ENCODE results near the gene SDC4. TPM values are rescaled to one million over a fixed set of nuclear protein-coding genes. Genes with fewer than 3 reads are reported as not detected.

The SDC4 gene
- total RNA-seq, 1 experiment from 2014 or later, result 114 TPM

DNA sequence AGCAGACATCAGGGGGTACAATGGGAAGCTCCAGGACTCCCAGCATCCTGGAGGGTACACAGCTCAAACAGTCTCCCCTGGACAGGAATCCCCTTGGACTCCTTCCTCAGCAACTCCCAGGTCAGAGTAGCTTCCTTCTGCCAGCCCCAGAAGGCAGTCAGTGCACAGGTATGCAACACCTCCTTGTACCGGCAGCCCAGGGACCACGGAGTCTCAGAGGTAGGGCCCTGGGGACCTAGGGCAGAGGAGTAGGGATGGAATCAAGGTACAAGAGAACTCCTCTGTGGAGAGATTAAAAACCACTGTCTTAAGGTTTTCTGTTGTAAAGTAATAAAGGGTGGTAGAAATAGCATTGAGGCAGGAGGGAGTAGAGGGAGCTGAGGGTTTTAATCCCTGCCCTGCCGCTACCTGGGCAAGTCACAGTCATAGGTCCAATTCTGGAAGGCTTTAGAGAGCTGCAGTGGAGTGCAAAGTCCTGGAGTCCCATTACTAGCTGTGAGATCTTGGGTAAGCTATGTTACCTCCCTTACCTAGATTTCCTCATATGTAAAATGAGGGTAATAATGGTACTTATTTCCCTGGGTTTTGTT is 22.4 kb upstream of the SDC4 start:
- Histone ChIP-seq H3K9me3 (ENCODE audit: insufficient read depth, low read depth) (no peaks in the 10 kb centered on the region), H2AFZ (no peak overlapping the region), H3K36me3 (ENCODE audit: low read depth) (peaks cover 19% of the 10 kb centered on the region; the same call in 1 of the 2 replicates), H3K9me2 (ENCODE audit: insufficient read depth) (no peaks in the 10 kb centered on the region), H3K79me2 (ENCODE audit: low read depth) (peaks cover 6% of the 10 kb centered on the region; the same call in 1 of the 2 replicates), H3K27me3 (ENCODE audit: insufficient read depth, low read depth) (no peaks in the 10 kb centered on the region), H4K20me1 (ENCODE audit: insufficient read depth) (no peaks in the 10 kb centered on the region), H3K27ac (no peak overlapping the region), H3K4me2 (no peak overlapping the region), H3F3A (ENCODE audit: insufficient read depth, low read depth) (peaks cover 3% of the 10 kb centered on the region; the same call in 1 of the 2 replicates), H3K4me3 (no peak overlapping the region), H3K4me1 (replicated peaks; ENCODE audit: insufficient read depth) (no peaks in the 10 kb centered on the region)
- POLR2A ChIA-PET (ENCODE audit: unreplicated experiment), result interaction anchor here (0.5 to 0.6 kb wide), 2 partner anchors 29 to 47 kb away, joined by 3 to 4 read pairs; no protein-coding TSS in a partner anchor
- TF ChIP-seq EZH2 (IDR thresholded peaks at IDR 0.05; ENCODE audit: low read depth), result no peak
- TF ChIP-seq, protein P1, sequence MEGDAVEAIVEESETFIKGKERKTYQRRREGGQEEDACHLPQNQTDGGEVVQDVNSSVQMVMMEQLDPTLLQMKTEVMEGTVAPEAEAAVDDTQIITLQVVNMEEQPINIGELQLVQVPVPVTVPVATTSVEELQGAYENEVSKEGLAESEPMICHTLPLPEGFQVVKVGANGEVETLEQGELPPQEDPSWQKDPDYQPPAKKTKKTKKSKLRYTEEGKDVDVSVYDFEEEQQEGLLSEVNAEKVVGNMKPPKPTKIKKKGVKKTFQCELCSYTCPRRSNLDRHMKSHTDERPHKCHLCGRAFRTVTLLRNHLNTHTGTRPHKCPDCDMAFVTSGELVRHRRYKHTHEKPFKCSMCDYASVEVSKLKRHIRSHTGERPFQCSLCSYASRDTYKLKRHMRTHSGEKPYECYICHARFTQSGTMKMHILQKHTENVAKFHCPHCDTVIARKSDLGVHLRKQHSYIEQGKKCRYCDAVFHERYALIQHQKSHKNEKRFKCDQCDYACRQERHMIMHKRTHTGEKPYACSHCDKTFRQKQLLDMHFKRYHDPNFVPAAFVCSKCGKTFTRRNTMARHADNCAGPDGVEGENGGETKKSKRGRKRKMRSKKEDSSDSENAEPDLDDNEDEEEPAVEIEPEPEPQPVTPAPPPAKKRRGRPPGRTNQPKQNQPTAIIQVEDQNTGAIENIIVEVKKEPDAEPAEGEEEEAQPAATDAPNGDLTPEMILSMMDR (conservative IDR thresholded peaks at IDR 0.05), result no peak
- intact Hi-C loops (cut with micrococcal nuclease; ENCODE audit: unreplicated experiment), result no loop called here
- no peak for DNase-seq
- no TSS peak for BruUV-seq (replicated peaks)
- CTCF ChIA-PET, result interaction anchor here (0.5 to 1.1 kb wide), 2 partner anchors 45 to 66 kb away, joined by 3 read pairs; no protein-coding TSS in a partner anchor

DNA sequence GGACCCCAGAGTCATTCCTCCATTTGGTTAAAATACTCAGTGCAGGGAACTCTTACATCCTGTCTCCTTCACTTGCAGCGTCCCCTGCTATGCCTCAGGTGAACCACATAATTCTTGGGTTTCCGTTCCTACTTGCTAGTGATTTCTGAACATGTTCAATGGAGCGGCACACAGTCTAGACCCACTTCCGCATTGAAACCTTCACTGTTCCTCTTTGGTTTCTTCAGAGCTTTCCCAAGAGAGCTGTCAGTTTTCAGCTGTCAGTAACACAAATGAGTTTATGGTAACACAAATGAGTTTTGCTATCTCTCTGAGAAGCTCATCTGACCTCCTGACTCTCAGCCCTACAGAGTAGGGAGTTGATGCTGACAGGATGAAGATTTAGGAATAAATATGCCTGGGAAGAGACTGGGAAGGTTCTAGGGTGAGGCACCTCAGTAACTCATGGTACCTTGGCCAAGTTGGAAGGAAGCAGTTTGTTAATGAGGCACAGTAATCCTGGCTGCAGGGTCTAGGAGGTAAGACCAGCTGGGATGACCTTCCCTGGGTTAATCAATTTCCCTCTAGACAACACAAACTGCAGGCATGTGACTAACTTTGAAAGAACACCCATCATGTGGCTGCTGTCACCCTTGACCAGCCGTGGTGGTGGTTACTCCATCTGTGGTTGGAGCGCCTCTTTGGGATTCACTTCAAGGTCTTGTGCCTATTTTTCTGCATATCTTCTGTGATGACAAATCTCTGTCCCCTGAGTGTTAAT is 20.2 kb upstream of the SDC4 start:
- POLR2A ChIA-PET (ENCODE audit: unreplicated experiment), result no interaction called here
- CTCF ChIA-PET, result interaction anchor here (0.6 to 0.7 kb wide), 2 partner anchors 42 to 112 kb away, joined by 3 to 7 read pairs; no protein-coding TSS in a partner anchor
- H3K9me3 ChIP-seq (ENCODE audit: insufficient read depth, low read depth), result no peaks in the 10 kb centered on the region
- no peaks in the 10 kb centered on the region for H3K9me2 ChIP-seq (ENCODE audit: insufficient read depth)
- peaks cover 3% of the 10 kb centered on the region; the same call in 1 of the 2 replicates for H3F3A ChIP-seq (ENCODE audit: insufficient read depth, low read depth)
- H3K79me2 ChIP-seq (ENCODE audit: low read depth), result peaks cover 26% of the 10 kb centered on the region
- H3K4me3 ChIP-seq, result no peak overlapping the region
- no peaks in the 10 kb centered on the region for H3K27me3 ChIP-seq (ENCODE audit: insufficient read depth, low read depth)
- no peak overlapping the region for H3K4me2 ChIP-seq
- H3K4me1 ChIP-seq (replicated peaks; ENCODE audit: insufficient read depth), result peaks cover 6% of the 10 kb centered on the region
- DNase-seq, result no peak
- peaks cover 7% of the 10 kb centered on the region; the same call in 1 of the 2 replicates for H4K20me1 ChIP-seq (ENCODE audit: insufficient read depth)
- no peak overlapping the region for H2AFZ ChIP-seq
- no peak overlapping the region for H3K27ac ChIP-seq
- TF ChIP-seq, protein P1 (conservative IDR thresholded peaks at IDR 0.05), result no peak
- no peak for TF ChIP-seq EZH2 (IDR thresholded peaks at IDR 0.05; ENCODE audit: low read depth)
- H3K36me3 ChIP-seq (ENCODE audit: low read depth), result peaks cover 22% of the 10 kb centered on the region; the same call in 1 of the 2 replicates
- no TSS peak for BruUV-seq (replicated peaks)
- intact Hi-C loops (cut with micrococcal nuclease; ENCODE audit: unreplicated experiment), result no loop called here

DNA sequence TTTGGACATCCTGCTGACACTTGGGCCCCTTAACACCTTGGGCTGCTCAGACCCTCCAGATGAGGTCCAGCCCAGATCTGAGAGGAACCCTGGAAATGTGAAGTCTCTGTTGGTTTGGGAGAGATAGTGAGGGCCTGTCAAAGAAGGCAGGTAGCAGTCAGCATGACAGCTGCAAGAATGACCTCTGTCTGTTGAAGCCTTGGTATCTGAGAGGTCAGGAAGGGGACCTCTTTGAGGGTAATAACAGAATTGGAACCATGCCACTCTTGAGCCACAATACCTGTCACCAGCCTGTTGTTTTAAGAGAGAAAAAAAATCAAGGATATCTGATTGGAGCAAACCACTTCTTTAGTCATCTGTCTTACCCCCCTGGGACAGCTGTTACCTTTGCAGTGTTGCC is 18.9 kb upstream of the SDC4 start:
- ChIA-PET POLR2A (ENCODE audit: unreplicated experiment) (no interaction called here), CTCF (interaction anchor here (1.5 kb wide), 1 partner anchor 70 kb away, joined by 3 read pairs; no protein-coding TSS in a partner anchor)
- Histone ChIP-seq H3K4me3 (no peak overlapping the region), H4K20me1 (ENCODE audit: insufficient read depth) (peaks cover 7% of the 10 kb centered on the region; the same call in 1 of the 2 replicates), H3K36me3 (ENCODE audit: low read depth) (peaks cover 22% of the 10 kb centered on the region; the same call in 1 of the 2 replicates), H3K9me2 (ENCODE audit: insufficient read depth) (no peaks in the 10 kb centered on the region), H2AFZ (no peak overlapping the region), H3K4me1 (replicated peaks; ENCODE audit: insufficient read depth) (peaks cover 6% of the 10 kb centered on the region), H3F3A (ENCODE audit: insufficient read depth, low read depth) (peaks cover 3% of the 10 kb centered on the region; the same call in 1 of the 2 replicates), H3K4me2 (no peak overlapping the region), H3K9me3 (ENCODE audit: insufficient read depth, low read depth) (no peaks in the 10 kb centered on the region), H3K79me2 (ENCODE audit: low read depth) (peaks cover 27% of the 10 kb centered on the region), H3K27ac (no peak overlapping the region), H3K27me3 (ENCODE audit: insufficient read depth, low read depth) (no peaks in the 10 kb centered on the region)
- intact Hi-C loops (cut with micrococcal nuclease; ENCODE audit: unreplicated experiment), result no loop called here
- DNase-seq, result no peak
- TF ChIP-seq EZH2 (IDR thresholded peaks at IDR 0.05; ENCODE audit: low read depth), result no peak
- TF ChIP-seq, protein P1 (conservative IDR thresholded peaks at IDR 0.05), result no peak
- BruUV-seq (replicated peaks), result no TSS peak

Data from PC-9 (cell line).